NB4 (cell line): Measurements from ENCODE around the gene RBM47.

Experiments
- CTCF ChIP-seq: IDR thresholded peaks from one replicate; pipeline ENCODE4 v1.5.1; 2012; ENCODE audit warnings: low read depth, low read length
- MAX ChIP-seq: IDR thresholded peaks from 2 replicates; pipeline ENCODE4 v1.6.1; 2011; ENCODE audit warnings: low read depth, low read length

DNA sequence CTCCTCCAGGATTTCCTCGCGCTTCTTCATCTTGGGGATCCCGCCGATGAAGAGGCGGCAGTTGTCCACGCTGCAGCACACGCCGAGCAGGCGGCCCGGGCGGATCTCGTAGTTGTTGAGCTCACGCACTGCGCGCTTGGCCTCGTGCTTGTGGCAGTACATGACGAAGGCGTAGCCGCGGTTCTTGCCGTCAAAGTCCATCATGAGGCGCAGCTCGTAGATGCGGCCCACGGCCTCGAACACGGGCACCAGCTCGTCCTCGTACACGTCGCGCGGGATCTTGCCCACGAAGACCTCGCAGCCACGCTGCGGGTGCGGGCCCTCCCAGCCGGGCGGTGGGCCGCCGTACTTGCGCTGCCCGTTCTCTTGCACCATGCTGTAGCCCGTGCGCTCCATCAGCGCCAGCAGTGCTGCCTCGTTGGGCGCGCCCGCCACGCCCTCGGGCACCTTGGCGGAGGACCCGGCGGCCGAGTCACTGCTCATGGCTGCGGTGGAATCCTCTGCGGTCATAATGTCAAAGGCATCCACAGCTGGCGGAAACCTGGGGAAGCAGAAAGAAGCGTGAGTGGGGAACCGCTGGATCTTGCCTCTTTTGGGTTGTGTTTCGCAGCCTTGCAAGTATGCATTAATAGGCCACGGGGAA, 191.2 kb downstream of the RBM47 start:
- TF ChIP-seq CTCF (no peak), MAX (no peak)
